A549 (cell line): ENCODE data around the gene PCNX2. TPM values are rescaled to one million over a fixed set of nuclear protein-coding genes. Genes with fewer than 3 reads are reported as not detected.

Source experiments
- ATAC-seq, 2 experiments: fragments of 200-7000 bp in 1 of 2; fragments of >200 bp in 1 of 2; cut with Nextera tagmentation in 1 of 2; cut with Tn5 transposase in 1 of 2; 3 replicates each; pipeline versions ENCODE4 v1.8.0 to v1.9.1; 2018 to 2020; ENCODE audit warnings: mild to moderate bottlenecking in 1 of 2, moderate library complexity in 1 of 2
- CTCF ChIA-PET: fragments of 300-600 bp; sonication (Branson Sonifier 250); formaldehyde crosslinking; extraction: SDS; loops from one replicate; lab custom pipeline; 2021; ENCODE audit warnings: antibody characterized with exemption, inconsistent platforms; lab: Yijun Ruan, JAX
- POLR2A ChIA-PET: fragments of 350-600 bp; formaldehyde crosslinking; extraction: SDS; loops from one replicate; lab custom pipeline; 2021; ENCODE audit warnings: antibody characterized with exemption, inconsistent platforms; lab: Yijun Ruan, JAX
- DNase-seq, 2 experiments: peaks; one replicate each; pipeline versions ENCODE4 v3.0.0 to v3.0.0-alpha.2; 2011 to 2016; ENCODE audit warnings: low read depth in 1 of 2, low spot score in 1 of 2
- FAIRE-seq: peaks from 2 replicates; lab custom pipeline; 2011; peaks lifted over from hg19 to GRCh38; lab: Jason Lieb, UNC
- H3K27ac ChIP-seq, 2 experiments: fragments of >200 bp; sonication (Bioruptor Twin); formaldehyde crosslinking; 3 replicates each; pipeline ENCODE4 v1.5.1; 2016 to 2017
- H3K4me1 ChIP-seq: fragments of >200 bp; sonication (Bioruptor Twin); formaldehyde crosslinking; 3 replicates; pipeline ENCODE4 v1.6.1; 2016
- H3K4me2 ChIP-seq: fragments of >200 bp; sonication (Bioruptor Twin); formaldehyde crosslinking; 3 replicates; pipeline ENCODE4 v1.6.1; 2016
- H3K4me3 ChIP-seq: fragments of >200 bp; sonication (Bioruptor Twin); formaldehyde crosslinking; 3 replicates; pipeline ENCODE4 v1.5.1; 2016
- H3K9me3 ChIP-seq: fragments of >200 bp; sonication (Bioruptor Twin); formaldehyde crosslinking; 3 replicates; pipeline ENCODE4 v1.6.1; 2016
- BHLHE40 ChIP-seq: IDR thresholded peaks from 2 replicates; pipeline ENCODE4 v1.6.1; 2012; ENCODE audit warnings: low read depth, low read length, inconsistent platforms
- CEBPB ChIP-seq, 2 experiments: fragments of >200 bp in 1 of 2; sonication (Bioruptor Twin) in 1 of 2; formaldehyde crosslinking in 1 of 2; IDR thresholded peaks; 2 replicates each; pipeline ENCODE4 v1.6.1; 2012 to 2016
- CHD4 ChIP-seq: fragments of 200-600 bp; sonication (generic); IDR thresholded peaks from 2 replicates; pipeline ENCODE4 v1.6.1; 2016; ENCODE audit warnings: antibody characterized with exemption, mild to moderate bottlenecking, borderline replicate concordance
- EHF ChIP-seq: fragments of 250-450 bp; sonication (Bioruptor Pico); IDR thresholded peaks from 2 replicates; pipeline ENCODE4 v1.5.0; 2020; ENCODE audit warnings: mild to moderate bottlenecking
- EHMT2 ChIP-seq: fragments of 200-600 bp; sonication (generic); IDR thresholded peaks from 2 replicates; pipeline ENCODE4 v1.6.1; 2016; ENCODE audit warnings: antibody characterized with exemption, low read depth, mild to moderate bottlenecking, moderate library complexity
- ESRRA ChIP-seq: fragments of 150-350 bp; IDR thresholded peaks from 2 replicates; pipeline ENCODE4 v1.6.1; 2014; ENCODE audit warnings: mild to moderate bottlenecking, low read length, borderline replicate concordance
- FOXS1 ChIP-seq: fragments of 250-450 bp; sonication (Bioruptor Pico); IDR thresholded peaks from 2 replicates; pipeline ENCODE4 v1.5.0; 2020; ENCODE audit warnings: mild to moderate bottlenecking, moderate library complexity
- HDAC2 ChIP-seq: fragments of 200-600 bp; sonication (generic); IDR thresholded peaks from 2 replicates; pipeline ENCODE4 v1.6.1; 2016
- HOXB5 ChIP-seq: fragments of 250-450 bp; sonication (Bioruptor Pico); IDR thresholded peaks from 2 replicates; pipeline ENCODE4 v1.5.0; 2020; ENCODE audit warnings: mild to moderate bottlenecking, moderate library complexity
- JUN ChIP-seq, 2 experiments: fragments of >200 bp; sonication (Bioruptor Twin); formaldehyde crosslinking; IDR thresholded peaks; 2 replicates in 1 of 2; 3 replicates in 1 of 2; pipeline ENCODE4 v1.6.1; 2016 to 2017
- KDM1A ChIP-seq: fragments of 200-600 bp; sonication (generic); IDR thresholded peaks from 2 replicates; pipeline ENCODE4 v1.6.1; 2016; ENCODE audit warnings: low read depth, mild to moderate bottlenecking
- MYC ChIP-seq: IDR thresholded peaks from 2 replicates; pipeline ENCODE4 v1.6.1; 2012; ENCODE audit warnings: mild to moderate bottlenecking, inconsistent platforms, low read length, improper control_type of control experiment, borderline replicate concordance
- NFE2L2 ChIP-seq: fragments of 150-350 bp; conservative IDR thresholded peaks from 2 replicates; pipeline ENCODE4 v1.6.1; 2014; ENCODE audit warnings: low read length
- POLR2AphosphoS2 ChIP-seq: conservative IDR thresholded peaks from 2 replicates; pipeline ENCODE4 v1.6.1; 2012; ENCODE audit warnings: low read length, improper control_type of control experiment, inconsistent platforms
- RAD21 ChIP-seq, 2 experiments: fragments of >200 bp in 1 of 2; sonication (Bioruptor Twin) in 1 of 2; formaldehyde crosslinking in 1 of 2; IDR thresholded peaks in 1 of 2; conservative IDR thresholded peaks in 1 of 2; 2 replicates in 1 of 2; 3 replicates in 1 of 2; pipeline ENCODE4 v1.6.1; 2012 to 2018; ENCODE audit warnings: inconsistent platforms in 1 of 2
- RFX5 ChIP-seq: fragments of 450-650 bp; IDR thresholded peaks from 2 replicates; pipeline ENCODE4 v1.7.1; 2014; ENCODE audit warnings: antibody characterized with exemption, mild to moderate bottlenecking, moderate library complexity
- RNF2 ChIP-seq: fragments of 200-600 bp; sonication (generic); IDR thresholded peaks from 2 replicates; pipeline ENCODE4 v1.6.1; 2016; ENCODE audit warnings: low read depth, mild to moderate bottlenecking, antibody characterized with exemption, moderate library complexity, borderline replicate concordance
- TP53 ChIP-seq: fragments of 250-450 bp; sonication (Bioruptor Pico); IDR thresholded peaks from 2 replicates; pipeline ENCODE4 v1.5.0; 2021; ENCODE audit warnings: mild to moderate bottlenecking, moderate library complexity
- ZC3H11A ChIP-seq: fragments of 450-650 bp; IDR thresholded peaks from 2 replicates; pipeline ENCODE4 v1.6.1; 2014; ENCODE audit warnings: antibody characterized with exemption, mild to moderate bottlenecking
- ZNF302 ChIP-seq: fragments of 250-450 bp; sonication (Bioruptor Pico); IDR thresholded peaks from 2 replicates; pipeline ENCODE4 v1.9.0; 2021; ENCODE audit warnings: inconsistent platforms, mild to moderate bottlenecking, moderate library complexity
- WGBS: methylation state at CpG from one replicate; pipeline ENCODE4 v1.1.6; 2017; ENCODE audit errors: missing lambda C conversion rate; 5-methylcytosine and 5-hydroxymethylcytosine counted together
- polyA plus RNA-seq, 4 experiments: library from polyadenylated mRNA; depleted of rRNA in 3 of 4; stranded (reverse); fragments of >200 nt; fragmentation: RNase III in 1 of 4; extraction: RNeasy Plus Mini Kit Qiagen cat#74134 plus additional on column Dnase treatment in 1 of 4; gene quantifications; 2 replicates in 3 of 4; 3 replicates in 1 of 4; pipeline ENCODE4 v1.2.3, GENCODE V29; 2011 to 2017

The PCNX2 gene
- polyA plus RNA-seq, 2 of the 4 experiments (the other 2 are of a cell fraction), result 8.8 to 27.2 TPM

GRCh38 chr1:233065685-233066084 is 229.8 kb downstream of the PCNX2 start:
- ChIA-PET CTCF (no interaction called here), POLR2A (no interaction called here)
- no peak for FAIRE-seq

GRCh38 chr1:233064988-233065387 is 230.5 kb downstream of the PCNX2 start:
- no peaks in the 10 kb centered on the region; the same call in 2 of the 3 replicates for H3K9me3 ChIP-seq
- ATAC-seq (no peak), DNase-seq (no peak), FAIRE-seq (no peak)
- H3K4me3 ChIP-seq, result no peak overlapping the region
- no peak overlapping the region for H3K4me2 ChIP-seq
- ChIA-PET CTCF (no interaction called here), POLR2A (no interaction called here)
- WGBS, result 85% methylated on average over 1 of the region's 1 CpG
- peaks cover 5% of the 10 kb centered on the region; the same call in 1 of the 3 replicates for H3K4me1 ChIP-seq
- no peak overlapping the region for H3K27ac ChIP-seq
- TF ChIP-seq ZNF302 (CRISPR knock-in tag) (no peak), RNF2 (no peak), JUN (IDR thresholded peaks at IDR 0.05) (no peak), ZC3H11A (no peak), MYC (no peak), POLR2AphosphoS2 (no peak), FOXS1 (CRISPR knock-in tag) (no peak), CEBPB (IDR thresholded peaks at IDR 0.05) (no peak), BHLHE40 (no peak), RFX5 (no peak), NFE2L2 (no peak), TP53 (no peak)

More at GRCh38 chr1:233065685-233066084, 229.8 kb downstream of the PCNX2 start:
- TF ChIP-seq HDAC2 (no peak), EHMT2 (no peak), CEBPB (IDR thresholded peaks at IDR 0.05) (no peak), ESRRA (no peak)
- H3K4me3 ChIP-seq, result no peak overlapping the region
- H3K4me1 ChIP-seq, result peaks cover 5% of the 10 kb centered on the region; the same call in 1 of the 3 replicates
- H3K4me2 ChIP-seq, result no peak overlapping the region
- no peaks in the 10 kb centered on the region; the same call in 2 of the 3 replicates for H3K9me3 ChIP-seq
- no peak for ATAC-seq
- 96% methylated on average over 2 of the region's 2 CpGs for WGBS
- DNase-seq, result no peak
- no peak overlapping the region for H3K27ac ChIP-seq

GRCh38 chr1:233063462-233063861 is 232.1 kb downstream of the PCNX2 start:
- TF ChIP-seq EHF (CRISPR knock-in tag) (no peak), RAD21 (conservative IDR thresholded peaks at IDR 0.05 in 1 of 2, IDR thresholded peaks at IDR 0.05 in 1 of 2) (no peak), BHLHE40 (no peak), CEBPB (IDR thresholded peaks at IDR 0.05) (no peak), ESRRA (no peak), HOXB5 (no peak), FOXS1 (CRISPR knock-in tag) (no peak), KDM1A (no peak)
- H3K4me2 ChIP-seq, result no peak overlapping the region
- no peak overlapping the region for H3K27ac ChIP-seq
- ATAC-seq, result no peak
- ChIA-PET POLR2A (no interaction called here), CTCF (no interaction called here)
- peaks cover 5% of the 10 kb centered on the region; the same call in 1 of the 3 replicates for H3K4me1 ChIP-seq
- H3K9me3 ChIP-seq, result no peaks in the 10 kb centered on the region; the same call in 2 of the 3 replicates
- no peak overlapping the region for H3K4me3 ChIP-seq
- DNase-seq, result no peak
- FAIRE-seq, result no peak

- whole genome bisulfite sequencing, result 89% methylated on average over 5 of the region's 5 CpGs
- Histone ChIP-seq H3K9me3 (no peaks in the 10 kb centered on the region; the same call in 2 of the 3 replicates), H3K4me2 (no peak overlapping the region), H3K27ac (no peak overlapping the region), H3K4me1 (no peaks in the 10 kb centered on the region), H3K4me3 (no peak overlapping the region)
- ChIA-PET POLR2A (no interaction called here), CTCF (interaction anchor here (1.3 kb wide), 1 partner anchor 8 kb away, joined by 3 read pairs; no protein-coding TSS in a partner anchor)
- no peak for FAIRE-seq
- DNase-seq, result no peak
- no peak for ATAC-seq
- TF ChIP-seq HDAC2 (no peak), CHD4 (no peak)
These were observed 234.3 kb downstream of the PCNX2 start for GRCh38 chr1:233061265-233061664.
